ENCODE measurements around the gene IQSEC1. TPM values are rescaled to one million over a fixed set of nuclear protein-coding genes. Genes with fewer than 3 reads are reported as not detected.

IQSEC1 gene
- total RNA-seq, 1 experiment from 2014 or later = 28.1 TPM

DNA sequence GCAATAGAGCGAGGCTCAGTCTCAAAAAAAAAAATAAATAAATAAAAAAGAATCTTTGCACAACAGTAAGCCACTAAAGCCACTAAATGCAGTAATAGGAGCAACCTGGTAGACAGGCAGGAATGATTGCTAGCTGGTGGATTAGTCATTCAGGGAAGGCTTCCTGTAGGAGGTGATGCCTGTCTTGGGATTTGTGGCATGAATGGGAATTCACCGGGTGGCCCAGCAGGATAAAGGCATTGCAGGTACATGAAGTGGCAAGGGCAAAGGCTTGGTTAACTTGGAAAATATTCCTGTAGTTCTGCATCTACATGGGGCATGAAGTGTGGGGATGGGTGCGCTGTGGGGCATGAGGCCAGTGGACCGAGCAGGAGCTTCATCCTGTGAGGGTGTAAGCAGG lies 94.5 kb downstream of the IQSEC1 start:
- Histone ChIP-seq H3K9ac (ENCODE audit: low read length) (no peak overlapping the region), H3K79me2 (ENCODE audit: insufficient read depth, low read length) (no peaks in the 10 kb centered on the region), H3K36me3 (ENCODE audit: control insufficient read depth in 1 of 2, insufficient read depth in 2 of 2, low read length in 2 of 2) (no peaks in the 10 kb centered on the region), H3K4me3 (replicated peaks in 1 of 2; ENCODE audit: low read depth in 1 of 2, low read length in 2 of 2) (no peak overlapping the region), H2AFZ (ENCODE audit: low read depth, low read length, poor library complexity, severe bottlenecking) (no peak overlapping the region), H3K27me3 (ENCODE audit: insufficient read depth, low read length) (no peaks in the 10 kb centered on the region), H4K20me1 (ENCODE audit: insufficient read depth) (no peaks in the 10 kb centered on the region), H3K27ac (ENCODE audit: low read depth, low read length) (no peak overlapping the region), H3K4me2 (ENCODE audit: low read length) (no peak overlapping the region), H3K9me3 (ENCODE audit: control insufficient read depth in 1 of 2, insufficient read depth in 1 of 2, low read depth in 1 of 2, low read length in 2 of 2) (no peaks in the 10 kb centered on the region), H3K4me1 (ENCODE audit: control insufficient read depth in 1 of 2, insufficient read depth in 2 of 2, low read length in 2 of 2) (no peaks in the 10 kb centered on the region), H3K9me2 (ENCODE audit: insufficient read depth) (no peaks in the 10 kb centered on the region)
- ATAC-seq (no peak), DNase-seq (ENCODE audit: low read depth, low spot score) (no peak)
- no peak for TF ChIP-seq REST (IDR thresholded peaks at IDR 0.05; ENCODE audit: low read depth)
- no peak for TF ChIP-seq EZH2phosphoT487 (IDR thresholded peaks at IDR 0.05; ENCODE audit: borderline replicate concordance)
- no peak for TF ChIP-seq FOSL1 (IDR thresholded peaks at IDR 0.05; ENCODE audit: low read depth)
- no peak for TF ChIP-seq TCF7L2 (IDR thresholded peaks at IDR 0.05; ENCODE audit: borderline replicate concordance, extremely low read depth, insufficient read depth, insufficient read length)
- TF ChIP-seq ZFX (IDR thresholded peaks at IDR 0.05) = no peak
- TF ChIP-seq, protein P1, sequence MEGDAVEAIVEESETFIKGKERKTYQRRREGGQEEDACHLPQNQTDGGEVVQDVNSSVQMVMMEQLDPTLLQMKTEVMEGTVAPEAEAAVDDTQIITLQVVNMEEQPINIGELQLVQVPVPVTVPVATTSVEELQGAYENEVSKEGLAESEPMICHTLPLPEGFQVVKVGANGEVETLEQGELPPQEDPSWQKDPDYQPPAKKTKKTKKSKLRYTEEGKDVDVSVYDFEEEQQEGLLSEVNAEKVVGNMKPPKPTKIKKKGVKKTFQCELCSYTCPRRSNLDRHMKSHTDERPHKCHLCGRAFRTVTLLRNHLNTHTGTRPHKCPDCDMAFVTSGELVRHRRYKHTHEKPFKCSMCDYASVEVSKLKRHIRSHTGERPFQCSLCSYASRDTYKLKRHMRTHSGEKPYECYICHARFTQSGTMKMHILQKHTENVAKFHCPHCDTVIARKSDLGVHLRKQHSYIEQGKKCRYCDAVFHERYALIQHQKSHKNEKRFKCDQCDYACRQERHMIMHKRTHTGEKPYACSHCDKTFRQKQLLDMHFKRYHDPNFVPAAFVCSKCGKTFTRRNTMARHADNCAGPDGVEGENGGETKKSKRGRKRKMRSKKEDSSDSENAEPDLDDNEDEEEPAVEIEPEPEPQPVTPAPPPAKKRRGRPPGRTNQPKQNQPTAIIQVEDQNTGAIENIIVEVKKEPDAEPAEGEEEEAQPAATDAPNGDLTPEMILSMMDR (IDR thresholded peaks at IDR 0.05 in 2 of 3, conservative IDR thresholded peaks at IDR 0.05 in 1 of 3; ENCODE audit: borderline replicate concordance in 1 of 3, insufficient read depth in 1 of 3, low read depth in 2 of 3, low read length in 2 of 3) = no peak
- no peak for TF ChIP-seq CBX3 (IDR thresholded peaks at IDR 0.05; ENCODE audit: low read depth)
- no peak for TF ChIP-seq RAD21 (IDR thresholded peaks at IDR 0.05; ENCODE audit: low read depth)
- no peak for TF ChIP-seq EGR1 (IDR thresholded peaks at IDR 0.05; ENCODE audit: low read depth)
- TF ChIP-seq POLR2A (IDR thresholded peaks at IDR 0.05; ENCODE audit: borderline replicate concordance, extremely low read depth, insufficient read depth, insufficient read length) = no peak
- TF ChIP-seq SIN3A (IDR thresholded peaks at IDR 0.05; ENCODE audit: low read depth) = no peak
- no peak for TF ChIP-seq SRF (IDR thresholded peaks at IDR 0.05; ENCODE audit: low read depth)
- TF ChIP-seq ZBTB33 (IDR thresholded peaks at IDR 0.05; ENCODE audit: extremely low read depth, insufficient replicate concordance, low read length) = no peak
- no peak for TF ChIP-seq EZH2 (IDR thresholded peaks at IDR 0.05)
- no peak for TF ChIP-seq SP1 (IDR thresholded peaks at IDR 0.05; ENCODE audit: low read depth)
- no peak for TF ChIP-seq POLR2AphosphoS5 (IDR thresholded peaks at IDR 0.05; ENCODE audit: low read depth, low read length)
- no peak for TF ChIP-seq CEBPB (IDR thresholded peaks at IDR 0.05; ENCODE audit: low read depth)
- TF ChIP-seq, protein P2, sequence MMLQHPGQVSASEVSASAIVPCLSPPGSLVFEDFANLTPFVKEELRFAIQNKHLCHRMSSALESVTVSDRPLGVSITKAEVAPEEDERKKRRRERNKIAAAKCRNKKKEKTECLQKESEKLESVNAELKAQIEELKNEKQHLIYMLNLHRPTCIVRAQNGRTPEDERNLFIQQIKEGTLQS (IDR thresholded peaks at IDR 0.05) = no peak
- BruUV-seq (replicated peaks) = no TSS peak
- ChIA-PET RAD21 (ENCODE audit: low non-redundant PET in 1 of 2, low total read pairs in 2 of 2, uncharacterized antibody in 2 of 2, unreplicated experiment in 2 of 2) (no interaction called here), CTCF (no interaction called here), POLR2A (no interaction called here)
- intact Hi-C loops (cut with micrococcal nuclease) = no loop called here
